T-helper 22 cell (primary cell): ENCODE results near the gene BTBD6.

Source experiments
- DNase-seq: peaks from one replicate; pipeline ENCODE4 v3.0.0-alpha.2; 2020; ENCODE audit warnings: low read depth

Gene BTBD6

GRCh38 chr14:105211086-105211757 is 37.1 kb upstream of the BTBD6 start:
- no peak for DNase-seq

GRCh38 chr14:105211758-105212089 is 36.6 kb upstream of the BTBD6 start:
- DNase-seq, result no peak

GRCh38 chr14:105212541-105213300 is 35.6 kb upstream of the BTBD6 start:
- DNase-seq, result no peak

GRCh38 chr14:105213361-105213760 is 35.0 kb upstream of the BTBD6 start:
- DNase-seq, result no peak

GRCh38 chr14:105214324-105214915 is 33.9 kb upstream of the BTBD6 start:
- DNase-seq, result no peak

GRCh38 chr14:105215602-105216001 is 32.7 kb upstream of the BTBD6 start:
- DNase-seq, result no peak

GRCh38 chr14:105216490-105217247 is 31.7 kb upstream of the BTBD6 start:
- DNase-seq, result no peak

GRCh38 chr14:105217774-105218173 is 30.6 kb upstream of the BTBD6 start:
- no peak for DNase-seq

- no peak for DNase-seq
Observed at GRCh38 chr14:105218611-105219010, 29.7 kb upstream of the BTBD6 start.

- no peak for DNase-seq
Observed at GRCh38 chr14:105219043-105219612, 29.2 kb upstream of the BTBD6 start.

GRCh38 chr14:105219753-105220152 is 28.6 kb upstream of the BTBD6 start:
- no peak for DNase-seq

- DNase-seq, result no peak
Observed at GRCh38 chr14:105220699-105221597, 27.4 kb upstream of the BTBD6 start.

GRCh38 chr14:105221598-105222178 is 26.6 kb upstream of the BTBD6 start:
- no peak for DNase-seq

GRCh38 chr14:105223260-105223659 is 25.1 kb upstream of the BTBD6 start:
- no peak for DNase-seq

- DNase-seq, result no peak
Observed at GRCh38 chr14:105223770-105224544, 24.4 kb upstream of the BTBD6 start.

GRCh38 chr14:105224845-105225570 is 23.3 kb upstream of the BTBD6 start:
- DNase-seq, result no peak

GRCh38 chr14:105226198-105226597 is 22.1 kb upstream of the BTBD6 start:
- no peak for DNase-seq

GRCh38 chr14:105227346-105227745 is 21.0 kb upstream of the BTBD6 start:
- no peak for DNase-seq

GRCh38 chr14:105228562-105228961 is 19.8 kb upstream of the BTBD6 start:
- no peak for DNase-seq
